SH-SY5Y (cell line): ENCODE measurements around the gene G2E3.

ENCODE experiments used
- GATA2 ChIP-seq: IDR thresholded peaks from 2 replicates; pipeline ENCODE4 v1.6.1; 2011; ENCODE audit warnings: mild to moderate bottlenecking, low read depth, low read length
- GATA3 ChIP-seq: IDR thresholded peaks from 2 replicates; pipeline ENCODE4 v1.6.1; 2011; ENCODE audit warnings: low read depth, mild to moderate bottlenecking, low read length, moderate library complexity

GRCh38 chr14:30588873-30589272 lies 29.9 kb downstream of the G2E3 start:
- TF ChIP-seq GATA3 (no peak), GATA2 (no peak)
